IMR-90 (cell line): ENCODE measurements around the gene RUFY4. TPM values are rescaled to one million over a fixed set of nuclear protein-coding genes. Genes with fewer than 3 reads are reported as not detected.

Source experiments
- ATAC-seq: fragments of 200-7000 bp; cut with Tn5 transposase; 2 replicates; pipeline ENCODE4 v1.9.1; 2020; ENCODE audit warnings: low read depth, mild to moderate bottlenecking, moderate library complexity
- BruUV-seq: library from RNA; stranded (reverse); fragments of 400-500 nt; replicated peaks from 2 replicates; lab custom pipeline; 2021; lab: Mats Ljungman, UMichigan
- CTCF ChIA-PET: fragments of 300-600 bp; formaldehyde crosslinking; extraction: SDS; loops from one replicate; lab custom pipeline; 2021; ENCODE audit warnings: antibody characterized with exemption; lab: Yijun Ruan, JAX
- POLR2A ChIA-PET: fragments of 300-600 bp; sonication (Branson Sonifier 250); formaldehyde crosslinking; loops from one replicate; lab custom pipeline; 2022; ENCODE audit warnings: antibody characterized with exemption; ENCODE audit not compliant: unreplicated experiment; lab: Charles Lee
- DNase-seq: peaks from one replicate; pipeline ENCODE4 v3.0.0; 2013
- H2AFZ ChIP-seq: replicated peaks from 2 replicates; pipeline ENCODE3; 2013; ENCODE audit warnings: low read length, mild to moderate bottlenecking; ENCODE audit not compliant: poor library complexity
- H2AK5ac ChIP-seq: 2 replicates; pipeline ENCODE4 v1.6.1; 2013; ENCODE audit warnings: low read depth, low read length, inconsistent platforms
- H2AK9ac ChIP-seq: replicated peaks from 2 replicates; pipeline ENCODE3; 2013; ENCODE audit warnings: mild to moderate bottlenecking, low read depth, low read length, moderate library complexity; ENCODE audit not compliant: poor library complexity
- H2BK120ac ChIP-seq: 2 replicates; pipeline ENCODE4 v1.6.1; 2013; ENCODE audit warnings: low read depth, low read length, inconsistent platforms
- H2BK15ac ChIP-seq: 3 replicates; pipeline ENCODE4 v1.6.1; 2013; ENCODE audit warnings: low read depth, low read length, inconsistent platforms
- H2BK20ac ChIP-seq: 2 replicates; pipeline ENCODE4 v1.6.1; 2013; ENCODE audit warnings: low read depth, mild to moderate bottlenecking, inconsistent platforms, low read length, moderate library complexity
- H2BK5ac ChIP-seq: 2 replicates; pipeline ENCODE4 v1.6.1; 2013; ENCODE audit warnings: mild to moderate bottlenecking, low read depth, low read length, inconsistent platforms; ENCODE audit not compliant: poor library complexity, severe bottlenecking
- H3K14ac ChIP-seq: replicated peaks from 2 replicates; pipeline ENCODE4 v1.6.1; 2013; ENCODE audit warnings: low read depth, low read length, inconsistent platforms
- H3K18ac ChIP-seq: 2 replicates; pipeline ENCODE4 v1.6.1; 2013; ENCODE audit warnings: low read depth, low read length, control low read depth
- H3K23ac ChIP-seq: 2 replicates; pipeline ENCODE4 v1.6.1; 2013; ENCODE audit warnings: low read depth, low read length, inconsistent platforms
- H3K27ac ChIP-seq: 2 replicates; pipeline ENCODE4 v1.5.1; 2013; ENCODE audit warnings: mild to moderate bottlenecking, control low read depth, low read length; ENCODE audit not compliant: insufficient read depth
- H3K27me3 ChIP-seq: 2 replicates; pipeline ENCODE4 v1.6.1; 2013; ENCODE audit warnings: low read length; ENCODE audit not compliant: control insufficient read depth, insufficient read depth
- H3K36me3 ChIP-seq: 2 replicates; pipeline ENCODE4 v1.6.1; 2013; ENCODE audit warnings: low read length, mixed read lengths; ENCODE audit not compliant: control insufficient read depth, insufficient read depth
- H3K4ac ChIP-seq: 2 replicates; pipeline ENCODE4 v1.6.1; 2013; ENCODE audit warnings: low read depth, low read length, inconsistent platforms
- H3K4me1 ChIP-seq: 2 replicates; pipeline ENCODE4 v1.6.1; 2013; ENCODE audit warnings: low read length, mixed read lengths; ENCODE audit not compliant: control insufficient read depth, insufficient read depth
- H3K4me2 ChIP-seq: 2 replicates; pipeline ENCODE4 v1.6.1; 2013; ENCODE audit warnings: low read depth, mild to moderate bottlenecking, control low read depth, low read length, moderate library complexity
- H3K4me3 ChIP-seq: 2 replicates; pipeline ENCODE4 v1.5.1; 2013; ENCODE audit warnings: low read depth, mild to moderate bottlenecking, control low read depth, low read length, moderate library complexity; ENCODE audit not compliant: insufficient read depth
- H3K56ac ChIP-seq: 2 replicates; pipeline ENCODE4 v1.6.1; 2013; ENCODE audit warnings: low read length, inconsistent platforms; ENCODE audit not compliant: insufficient read depth; ENCODE audit errors: extremely low read depth
- H3K79me1 ChIP-seq, 2 experiments: 2 replicates each; pipeline ENCODE4 v1.6.1; 2013; ENCODE audit warnings: low read length in 2 of 2, inconsistent platforms in 1 of 2, low read depth in 1 of 2
- H3K9ac ChIP-seq: 2 replicates; pipeline ENCODE4 v1.6.1; 2013; ENCODE audit warnings: low read depth, low read length, control low read depth
- H3K9me1 ChIP-seq: 2 replicates; pipeline ENCODE4 v1.6.1; 2013; ENCODE audit warnings: low read length, inconsistent platforms; ENCODE audit not compliant: insufficient read depth
- H3K9me3 ChIP-seq: 2 replicates; pipeline ENCODE4 v1.6.1; 2013; ENCODE audit warnings: low read length; ENCODE audit not compliant: control insufficient read depth, insufficient read depth
- H4K20me1 ChIP-seq: 2 replicates; pipeline ENCODE4 v1.6.1; 2013; ENCODE audit warnings: low read length, inconsistent platforms; ENCODE audit not compliant: insufficient read depth
- H4K5ac ChIP-seq: 2 replicates; pipeline ENCODE4 v1.6.1; 2013; ENCODE audit warnings: mild to moderate bottlenecking, low read depth, low read length, control low read depth
- H4K8ac ChIP-seq, 2 experiments: 2 replicates each; pipeline ENCODE4 v1.6.1; 2013; ENCODE audit warnings: low read depth in 2 of 2, low read length in 2 of 2, control low read depth in 1 of 2, inconsistent platforms in 1 of 2
- H4K91ac ChIP-seq: 2 replicates; pipeline ENCODE4 v1.6.1; 2013; ENCODE audit warnings: low read depth, low read length, inconsistent platforms; ENCODE audit not compliant: insufficient read depth
- BHLHE40 ChIP-seq: fragments of 150-350 bp; IDR thresholded peaks from 2 replicates; pipeline ENCODE4 v1.6.1; 2016; ENCODE audit warnings: mild to moderate bottlenecking, low read depth, low read length
- CEBPB ChIP-seq: IDR thresholded peaks from 2 replicates; pipeline ENCODE4 v1.6.1; 2012; ENCODE audit warnings: low read depth, low read length, improper control_type of control experiment
- CHD1 ChIP-seq: IDR thresholded peaks from 2 replicates; pipeline ENCODE4 v1.6.1; 2012; ENCODE audit warnings: low read depth, low read length, improper control_type of control experiment
- CTCF ChIP-seq: conservative IDR thresholded peaks from 2 replicates; pipeline ENCODE4 v1.5.1; 2012; ENCODE audit warnings: mild to moderate bottlenecking, low read depth, low read length, improper control_type of control experiment
- ELK1 ChIP-seq: fragments of 150-350 bp; IDR thresholded peaks from 2 replicates; pipeline ENCODE4 v1.6.1; 2016; ENCODE audit warnings: low read depth, mild to moderate bottlenecking, low read length, moderate library complexity, borderline replicate concordance
- FOS ChIP-seq: fragments of 150-350 bp; IDR thresholded peaks from 2 replicates; pipeline ENCODE4 v1.6.1; 2016; ENCODE audit warnings: low read depth, low read length
- MAFK ChIP-seq: IDR thresholded peaks from 2 replicates; pipeline ENCODE4 v1.6.1; 2012; ENCODE audit warnings: low read depth, low read length, improper control_type of control experiment
- MAZ ChIP-seq: IDR thresholded peaks from 2 replicates; pipeline ENCODE4 v1.6.1; 2012; ENCODE audit warnings: low read depth, mild to moderate bottlenecking, low read length, improper control_type of control experiment, moderate library complexity, borderline replicate concordance
- MXI1 ChIP-seq: IDR thresholded peaks from 2 replicates; pipeline ENCODE4 v1.6.1; 2012; ENCODE audit warnings: low read depth, mild to moderate bottlenecking, low read length, moderate library complexity, borderline replicate concordance
- NFE2L2 ChIP-seq: fragments of 150-350 bp; IDR thresholded peaks from 2 replicates; pipeline ENCODE4 v1.6.1; 2016; ENCODE audit warnings: low read depth, mild to moderate bottlenecking, low read length
- POLR2A ChIP-seq: IDR thresholded peaks from 2 replicates; pipeline ENCODE4 v1.6.1; 2012; ENCODE audit warnings: mild to moderate bottlenecking, low read depth, low read length
- RAD21 ChIP-seq: IDR thresholded peaks from 2 replicates; pipeline ENCODE4 v1.6.1; 2012; ENCODE audit warnings: low read length, improper control_type of control experiment
- RCOR1 ChIP-seq: IDR thresholded peaks from 2 replicates; pipeline ENCODE4 v1.6.1; 2012; ENCODE audit warnings: mild to moderate bottlenecking, low read length, improper control_type of control experiment; ENCODE audit not compliant: insufficient replicate concordance
- RFX5 ChIP-seq: IDR thresholded peaks from 2 replicates; pipeline ENCODE4 v1.8.0; 2012; ENCODE audit warnings: low read depth, mild to moderate bottlenecking, low read length, moderate library complexity
- SMC3 ChIP-seq: fragments of 150-350 bp; IDR thresholded peaks from 2 replicates; pipeline ENCODE4 v1.6.1; 2016; ENCODE audit warnings: low read depth, mild to moderate bottlenecking, antibody characterized with exemption, low read length, moderate library complexity
- USF2 ChIP-seq: fragments of 150-350 bp; IDR thresholded peaks from 2 replicates; pipeline ENCODE4 v1.6.1; 2017; ENCODE audit warnings: mild to moderate bottlenecking, antibody characterized with exemption, low read length, low read depth
- WGBS, 2 experiments: methylation state at CpG; one replicate each; pipeline versions ENCODE4 v1.1.5 to v1.1.7; 2013; ENCODE audit warnings: missing lambda C conversion rate in 2 of 2; ENCODE audit not compliant: insufficient read length in 1 of 2; ENCODE audit errors: extremely low coverage in 2 of 2; 5-methylcytosine and 5-hydroxymethylcytosine counted together
- dilution Hi-C: fragments of 300-500 bp; cut with HindIII; formaldehyde crosslinking; loops from one replicate; pipeline ENCODE4 v1.14.3; 2018; ENCODE audit warnings: low sequenced_read_pairs; ENCODE audit not compliant: unreplicated experiment
- in situ Hi-C: fragments of 300-500 bp; cut with MboI; formaldehyde crosslinking; loops from 3 replicates; pipeline ENCODE4 v1.14.3; 2019; ENCODE audit warnings: low sequenced_read_pairs, inconsistent platforms, mixed read lengths
- intact Hi-C: fragments of 100-400 bp; cut with micrococcal nuclease; formaldehyde crosslinking; loops from 2 replicates; pipeline ENCODE4 v1.10.0; 2022
- polyA plus RNA-seq, 3 experiments: library from polyadenylated mRNA; depleted of rRNA; stranded (reverse); fragments of >200 nt; gene quantifications; 2 replicates each; pipeline ENCODE4 v1.2.3, GENCODE V29; 2012; ENCODE audit warnings: low replicate concordance in 1 of 3
- total RNA-seq: library from RNA; depleted of rRNA; stranded (reverse); fragments of >200 nt; gene quantifications from 2 replicates; pipeline ENCODE4 v1.2.3, GENCODE V29; 2012

The RUFY4 gene
- total and polyA plus RNA-seq, 2 of the 4 experiments (the other 2 are of a cell fraction), result not detected

GRCh38 chr2:218059289-218059688 lies 9.8 kb upstream of the RUFY4 start:
- dilution Hi-C loops, result no loop called here
- BruUV-seq, result no TSS peak
- H2BK15ac ChIP-seq, result no peak overlapping the region
- intact Hi-C loops, result no loop called here
- H3K9me3 ChIP-seq, result no peaks in the 10 kb centered on the region
- no peak overlapping the region for H4K8ac ChIP-seq
- H3K4ac ChIP-seq, result no peak overlapping the region
- peaks cover 67% of the 10 kb centered on the region for H3K27me3 ChIP-seq
- no peak overlapping the region for H2AK9ac ChIP-seq
- H2BK5ac ChIP-seq, result no peak overlapping the region
- H2AFZ ChIP-seq, result no peak overlapping the region
- no peaks in the 10 kb centered on the region for H3K4me1 ChIP-seq
- no peak overlapping the region for H3K18ac ChIP-seq
- no peak overlapping the region for H3K14ac ChIP-seq
- ChIA-PET POLR2A (no interaction called here), CTCF (interaction anchor here (1.0 kb wide), 1 partner anchor 10 kb away, joined by 3 read pairs; the partner anchor contains the start of gene RUFY4)
- TF ChIP-seq BHLHE40 (no peak), MAZ (no peak), MXI1 (no peak), FOS (no peak), POLR2A (no peak), ELK1 (no peak), CEBPB (no peak), CHD1 (no peak), NFE2L2 (no peak), RFX5 (no peak), RCOR1 (no peak), MAFK (no peak), SMC3 (no peak), USF2 (no peak), RAD21 (no peak), CTCF (no peak)
- no peaks in the 10 kb centered on the region for H3K79me1 ChIP-seq
- H3K9me1 ChIP-seq, result no peaks in the 10 kb centered on the region
- no peak overlapping the region for H2BK20ac ChIP-seq
- H3K27ac ChIP-seq, result no peak overlapping the region
- H4K91ac ChIP-seq, result no peak overlapping the region
- DNase-seq (no peak), ATAC-seq (no peak)
- no CpG with 5 or more reads among the region's 3 CpGs for WGBS, 2 experiments
- no peak overlapping the region for H3K4me3 ChIP-seq
- H3K4me2 ChIP-seq, result no peak overlapping the region
- no peak overlapping the region for H4K5ac ChIP-seq
- H3K23ac ChIP-seq, result no peak overlapping the region
- in situ Hi-C loops, result no loop called here
- H3K36me3 ChIP-seq, result no peaks in the 10 kb centered on the region
- no peak overlapping the region for H2AK5ac ChIP-seq
- no peak overlapping the region for H3K56ac ChIP-seq
- H4K20me1 ChIP-seq, result no peaks in the 10 kb centered on the region
- H3K9ac ChIP-seq, result no peak overlapping the region
- H2BK120ac ChIP-seq, result no peak overlapping the region
